Endothelial cell of umbilical vein (primary cell): ENCODE measurements around the gene BEAN1. TPM values are rescaled to one million over a fixed set of nuclear protein-coding genes. Genes with fewer than 3 reads are reported as not detected.

Experiments used
- BruUV-seq: library from RNA; stranded (reverse); fragments of 400-500 nt; replicated peaks from 2 replicates; lab custom pipeline; 2021; lab: Mats Ljungman, UMichigan
- CTCF ChIA-PET: fragments of 300-600, 350-600 bp; sonication (Branson Sonifier 250); formaldehyde crosslinking; loops from one replicate; lab custom pipeline; 2021; ENCODE audit warnings: antibody characterized with exemption, inconsistent platforms; lab: Charles Lee
- POLR2A ChIA-PET: fragments of 300-600, 350-600 bp; sonication (Branson Sonifier 250); formaldehyde crosslinking; loops from one replicate; lab custom pipeline; 2021; ENCODE audit warnings: antibody characterized with exemption, inconsistent platforms; lab: Charles Lee
- DNase-seq: peaks from one replicate; pipeline ENCODE4 v3.0.0-alpha.2; 2011; ENCODE audit warnings: low read depth, low spot score
- FAIRE-seq: peaks from 2 replicates; lab custom pipeline; 2011; peaks lifted over from hg19 to GRCh38; lab: Jason Lieb, UNC
- H2AFZ ChIP-seq: 2 replicates; pipeline ENCODE4 v1.6.0; 2012; ENCODE audit warnings: low read depth, low read length, control low read depth, inconsistent platforms
- H3K27ac ChIP-seq: 2 replicates; pipeline ENCODE4 v1.5.1; 2011; ENCODE audit warnings: low read depth, mild to moderate bottlenecking, control low read depth, low read length, moderate library complexity; ENCODE audit not compliant: insufficient read depth
- H3K27me3 ChIP-seq, 2 experiments: 2 replicates each; pipeline versions ENCODE4 v1.6.0 to v1.6.1; 2011; ENCODE audit warnings: low read length in 2 of 2, mixed read lengths in 1 of 2; ENCODE audit not compliant: control insufficient read depth in 2 of 2, insufficient read depth in 2 of 2
- H3K36me3 ChIP-seq, 2 experiments: 2 replicates in 1 of 2; 3 replicates in 1 of 2; pipeline ENCODE4 v1.5.1; 2011; ENCODE audit warnings: low read length in 2 of 2, mild to moderate bottlenecking in 1 of 2, moderate library complexity in 1 of 2; ENCODE audit not compliant: control insufficient read depth in 2 of 2, insufficient read depth in 2 of 2; ENCODE audit errors: extremely low read depth in 1 of 2
- H3K4me1 ChIP-seq: 3 replicates; pipeline ENCODE4 v1.5.1; 2011; ENCODE audit warnings: mild to moderate bottlenecking, low read length; ENCODE audit not compliant: control insufficient read depth, insufficient read depth; ENCODE audit errors: extremely low read depth
- H3K4me2 ChIP-seq: 2 replicates; pipeline ENCODE4 v1.6.1; 2011; ENCODE audit warnings: low read length, control low read depth, mixed read lengths; ENCODE audit not compliant: insufficient read depth
- H3K4me3 ChIP-seq, 3 experiments: fragments of 200-600 bp in 1 of 3; sonication (generic), shearing (Covaris generic) in 1 of 3; replicated peaks in 1 of 3; 2 replicates each; pipeline ENCODE4 v1.5.1; 2011 to 2016; ENCODE audit warnings: control low read depth in 3 of 3, low read length in 3 of 3, mild to moderate bottlenecking in 2 of 3, inconsistent platforms in 1 of 3, low read depth in 1 of 3, moderate library complexity in 1 of 3; ENCODE audit not compliant: insufficient read depth in 1 of 3
- H3K79me2 ChIP-seq: 2 replicates; pipeline ENCODE4 v1.6.0; 2012; ENCODE audit warnings: low read length, inconsistent platforms; ENCODE audit not compliant: control insufficient read depth, insufficient read depth
- H3K9ac ChIP-seq: replicated peaks from 2 replicates; pipeline ENCODE3; 2011; ENCODE audit warnings: low read length, control low read depth; ENCODE audit not compliant: insufficient read depth; ENCODE audit errors: extremely low read depth
- H3K9me1 ChIP-seq: replicated peaks from 3 replicates; pipeline ENCODE4 v1.6.0; 2011; ENCODE audit warnings: mild to moderate bottlenecking, low read length; ENCODE audit not compliant: control insufficient read depth, insufficient read depth; ENCODE audit errors: extremely low read depth
- H3K9me3 ChIP-seq: replicated peaks from 2 replicates; pipeline ENCODE4 v1.5.1; 2012; ENCODE audit warnings: low read length, inconsistent platforms; ENCODE audit not compliant: control insufficient read depth, insufficient read depth
- H4K20me1 ChIP-seq: replicated peaks from 2 replicates; pipeline ENCODE3; 2011; ENCODE audit warnings: mild to moderate bottlenecking, low read length; ENCODE audit not compliant: control insufficient read depth, insufficient read depth; ENCODE audit errors: extremely low read depth
- MYC ChIP-seq: IDR thresholded peaks from one replicate; pipeline ENCODE4 v1.6.1; 2011; ENCODE audit warnings: mild to moderate bottlenecking, low read depth, low read length
- POLR2A ChIP-seq: IDR thresholded peaks from 2 replicates; pipeline ENCODE4 v1.6.1; 2012; ENCODE audit warnings: low read depth, mild to moderate bottlenecking, control low read depth, low read length
- dilution Hi-C: fragments of 300-500 bp; cut with MboI; formaldehyde crosslinking; loops from one replicate; pipeline ENCODE4 v1.15.0; 2019; ENCODE audit warnings: low sequenced_read_pairs; ENCODE audit not compliant: extremely low pct_ligation_motif_present
- intact Hi-C: fragments of 100-400 bp; cut with micrococcal nuclease; formaldehyde crosslinking; loops from one replicate; pipeline ENCODE4 v1.10.0; 2022
- polyA plus RNA-seq, 4 experiments: library from polyadenylated mRNA; depleted of rRNA in 3 of 4; stranded (reverse) in 3 of 4; unstranded in 1 of 4; fragments of >200 nt; gene quantifications; 2 replicates each; pipeline versions ENCODE4 v1.2.1 to v1.2.3, GENCODE V29; 2011 to 2012; ENCODE audit warnings: missing spikeins in 1 of 4
- total RNA-seq: library from RNA; stranded (reverse); gene quantifications from 2 replicates; pipeline ENCODE4 v1.2.3, GENCODE V29; 2021

BEAN1 gene
- total and polyA plus RNA-seq, 2 donors (not counting 3 experiments of a cell fraction or from before 2014, with no cell fraction given), result not detected

DNA sequence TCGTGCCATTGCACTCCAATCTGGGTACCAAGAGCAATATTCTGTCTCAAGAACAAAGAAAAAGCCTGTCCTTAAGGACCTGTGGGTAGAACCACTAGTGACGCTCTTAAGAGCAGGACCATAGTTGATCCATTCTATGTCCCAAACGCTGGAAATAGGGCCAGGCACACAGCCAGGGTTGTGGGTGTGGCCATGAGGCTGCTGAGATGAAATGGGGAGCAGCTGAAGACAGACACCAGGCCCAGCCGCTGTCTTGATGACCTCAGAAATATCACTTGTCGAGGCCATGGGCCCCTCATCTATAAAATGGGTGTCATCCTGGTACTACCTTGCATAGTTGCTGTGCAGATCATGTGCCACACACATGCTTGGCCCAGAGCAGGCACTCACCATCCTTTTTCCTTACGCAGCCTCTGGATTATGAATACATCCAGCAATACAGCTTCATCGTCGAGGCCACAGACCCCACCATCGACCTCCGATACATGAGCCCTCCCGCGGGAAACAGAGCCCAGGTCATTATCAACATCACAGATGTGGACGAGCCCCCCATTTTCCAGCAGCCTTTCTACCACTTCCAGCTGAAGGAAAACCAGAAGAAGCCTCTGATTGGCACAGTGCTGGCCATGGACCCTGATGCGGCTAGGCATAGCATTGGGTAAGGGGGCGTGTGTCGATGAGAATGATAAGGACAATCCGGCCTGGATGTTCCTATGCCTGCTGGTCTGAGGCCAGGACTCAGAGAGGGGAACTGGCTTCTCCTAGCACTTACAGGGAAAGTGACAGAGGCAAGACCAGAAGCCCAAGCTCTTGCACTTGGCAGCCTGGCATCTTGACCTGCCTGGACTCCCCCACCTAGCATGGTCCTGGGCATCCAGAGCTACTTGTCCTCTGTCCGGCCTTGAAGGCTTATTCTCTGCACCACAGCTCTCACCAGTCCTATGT is 35.1 kb upstream of the BEAN1 start:
- DNase-seq (no peak), FAIRE-seq (no peak)
- Histone ChIP-seq H4K20me1 (peaks cover 3% of the 10 kb centered on the region), H3K9ac (no peak overlapping the region), H2AFZ (no peak overlapping the region), H3K36me3 (peaks cover 64 to 75% of the 10 kb centered on the region in 2 experiments), H3K79me2 (peaks cover 68% of the 10 kb centered on the region), H3K9me3 (no peaks in the 10 kb centered on the region), H3K4me2 (no peak overlapping the region), H3K27me3 (no peaks in the 10 kb centered on the region), H3K9me1 (no peaks in the 10 kb centered on the region), H3K27ac (no peak overlapping the region), H3K4me3 (no peak overlapping the region), H3K4me1 (no peaks in the 10 kb centered on the region)
- dilution Hi-C loops (no loop called here), intact Hi-C loops (no loop called here)
- ChIA-PET POLR2A (no interaction called here), CTCF (interaction anchor here (1.3 kb wide), 1 partner anchor 15 kb away, joined by 3 read pairs; no protein-coding TSS in a partner anchor)
- no TSS peak for BruUV-seq
- TF ChIP-seq POLR2A, result peak; percentile 42
- no peak for TF ChIP-seq MYC

- Histone ChIP-seq H3K9me1 (no peaks in the 10 kb centered on the region), H3K4me3 (no peak overlapping the region), H3K4me1 (no peaks in the 10 kb centered on the region), H3K9me3 (no peaks in the 10 kb centered on the region), H3K9ac (no peak overlapping the region), H2AFZ (no peak overlapping the region), H3K27me3 (no peaks in the 10 kb centered on the region), H3K79me2 (peaks cover 43% of the 10 kb centered on the region), H3K36me3 (peaks cover 54 to 69% of the 10 kb centered on the region in 2 experiments), H3K27ac (no peak overlapping the region), H4K20me1 (no peaks in the 10 kb centered on the region), H3K4me2 (no peak overlapping the region)
- CTCF ChIA-PET, result no interaction called here
- DNase-seq (no peak), FAIRE-seq (no peak)
- intact Hi-C loops (no loop called here), dilution Hi-C loops (no loop called here)
- POLR2A ChIA-PET, result no interaction called here
- no peak for TF ChIP-seq POLR2A
- no TSS peak for BruUV-seq
Observed at GRCh38 chr16:66395806-66396555, 31.1 kb upstream of the BEAN1 start.
